Panc1 (cell line): ENCODE results near the gene APOBEC2. TPM values are rescaled to one million over a fixed set of nuclear protein-coding genes. Genes with fewer than 3 reads are reported as not detected.

Experiments used
- ATAC-seq: fragments of 200-7000 bp; cut with Tn5 transposase; 2 replicates; pipeline ENCODE4 v1.9.1; 2020; ENCODE audit warnings: mild to moderate bottlenecking, moderate library complexity
- BruUV-seq: library from RNA; stranded (reverse); fragments of 400-500 nt; replicated peaks from 2 replicates; lab custom pipeline; 2021; lab: Mats Ljungman, UMichigan
- CTCF ChIA-PET: fragments of 300-600 bp; sonication (Branson Sonifier 250); formaldehyde crosslinking; loops from one replicate; lab custom pipeline; 2022; ENCODE audit warnings: antibody characterized with exemption; lab: Charles Lee
- POLR2A ChIA-PET: fragments of 300-600 bp; sonication (Branson Sonifier 250); formaldehyde crosslinking; loops from one replicate; lab custom pipeline; 2022; ENCODE audit warnings: antibody characterized with exemption; lab: Charles Lee
- DNase-seq: peaks from one replicate; pipeline ENCODE4 v3.0.0-alpha.2; 2010; ENCODE audit warnings: low read depth, low spot score
- H3K27ac ChIP-seq: 2 replicates; pipeline ENCODE4 v1.5.1; 2011; ENCODE audit warnings: mild to moderate bottlenecking, low read length, inconsistent platforms
- H3K27me3 ChIP-seq: fragments of 200-500 bp; sonication (Bioruptor generic); 2 replicates; pipeline ENCODE4 v1.6.0; 2014; ENCODE audit warnings: low read length, inconsistent platforms; ENCODE audit not compliant: control insufficient read depth, insufficient read depth
- H3K36me3 ChIP-seq: fragments of 200-500 bp; sonication (Bioruptor generic); 2 replicates; pipeline ENCODE4 v1.5.1; 2014; ENCODE audit warnings: inconsistent platforms, mild to moderate bottlenecking, low read length, moderate library complexity; ENCODE audit not compliant: control insufficient read depth, insufficient read depth
- H3K4me1 ChIP-seq: 2 replicates; pipeline ENCODE4 v1.5.1; 2011; ENCODE audit warnings: inconsistent platforms, mild to moderate bottlenecking, low read length, moderate library complexity; ENCODE audit not compliant: control insufficient read depth, insufficient read depth
- H3K4me3 ChIP-seq, 2 experiments: 2 replicates each; pipeline ENCODE4 v1.5.1; 2011 to 2012; ENCODE audit warnings: low read depth in 2 of 2, low read length in 2 of 2, mild to moderate bottlenecking in 2 of 2, inconsistent platforms in 1 of 2, moderate library complexity in 1 of 2
- H3K9me3 ChIP-seq: fragments of 200-500 bp; sonication (Bioruptor generic); 2 replicates; pipeline ENCODE4 v1.5.1; 2014; ENCODE audit warnings: low read depth, mild to moderate bottlenecking, inconsistent platforms, low read length, moderate library complexity; ENCODE audit not compliant: control insufficient read depth, insufficient read depth
- CTCF ChIP-seq: fragments of 450-650 bp; IDR thresholded peaks from 2 replicates; pipeline ENCODE4 v1.5.1; 2017; ENCODE audit warnings: mild to moderate bottlenecking
- POLR2AphosphoS5 ChIP-seq: IDR thresholded peaks from 2 replicates; pipeline ENCODE4 v1.6.1; 2012; ENCODE audit warnings: mild to moderate bottlenecking, low read depth, low read length, moderate library complexity
- REST ChIP-seq, 2 experiments: IDR thresholded peaks; 2 replicates each; pipeline ENCODE4 v1.6.1; 2011 to 2012; ENCODE audit warnings: low read depth in 2 of 2, control low read depth in 1 of 2, low read length in 1 of 2, mild to moderate bottlenecking in 1 of 2, moderate library complexity in 1 of 2; ENCODE audit not compliant: insufficient read depth in 1 of 2
- SIN3A ChIP-seq: IDR thresholded peaks from 2 replicates; pipeline ENCODE4 v1.6.1; 2012; ENCODE audit warnings: low read depth, mild to moderate bottlenecking, low read length, moderate library complexity, borderline replicate concordance; ENCODE audit not compliant: insufficient read depth
- TCF7L2 ChIP-seq: IDR thresholded peaks from 2 replicates; pipeline ENCODE4 v1.6.1; 2011; ENCODE audit warnings: mild to moderate bottlenecking, low read depth, low read length, inconsistent platforms
- in situ Hi-C: cut with HindIII; loops from 2 replicates; pipeline ENCODE4 v1.10.0; 2016; ENCODE audit warnings: low sequenced_read_pairs, low pct_unique_long_range_greater_than_20kb
- intact Hi-C: fragments of 100-400 bp; cut with micrococcal nuclease; formaldehyde crosslinking; loops from one replicate; pipeline ENCODE4 v1.10.0; 2022; ENCODE audit not compliant: unreplicated experiment
- total RNA-seq: library from RNA; stranded (reverse); gene quantifications from one replicate; pipeline ENCODE4 v1.2.1, GENCODE V29; 2021; ENCODE audit not compliant: unreplicated experiment

APOBEC2 gene
- total RNA-seq, 1 experiment from 2014 or later, result not detected

- H3K4me3 ChIP-seq, result no peak overlapping the region
- no peaks in the 10 kb centered on the region for H3K4me1 ChIP-seq
- DNase-seq, result no peak
- in situ Hi-C loops, result no loop called here
- H3K27ac ChIP-seq, result no peak overlapping the region
- ChIA-PET CTCF (no interaction called here), POLR2A (no interaction called here)
- ATAC-seq, result no peak
- intact Hi-C loops, result no loop called here
- TF ChIP-seq POLR2AphosphoS5 (no peak), CTCF (no peak), SIN3A (no peak), REST (IDR thresholded peaks at IDR 0.05; ENCODE audit: insufficient read depth in 1 of 2, low read depth in 2 of 2, low read length in 1 of 2) (no peak), TCF7L2 (no peak)
- no TSS peak for BruUV-seq
- H3K27me3 ChIP-seq, result no peaks in the 10 kb centered on the region
- H3K9me3 ChIP-seq, result no peaks in the 10 kb centered on the region
- H3K36me3 ChIP-seq, result no peaks in the 10 kb centered on the region
These were observed 2.1 kb downstream of the APOBEC2 start for GRCh38 chr6:41055149-41055548.

GRCh38 chr6:41056768-41057490 is 3.9 kb downstream of the APOBEC2 start:
- intact Hi-C loops (no loop called here), in situ Hi-C loops (no loop called here)
- H3K27ac ChIP-seq, result no peak overlapping the region
- ATAC-seq (no peak), DNase-seq (no peak)
- no peaks in the 10 kb centered on the region for H3K4me1 ChIP-seq
- ChIA-PET CTCF (no interaction called here), POLR2A (no interaction called here)
- no peaks in the 10 kb centered on the region for H3K36me3 ChIP-seq
- no peaks in the 10 kb centered on the region for H3K9me3 ChIP-seq
- H3K4me3 ChIP-seq, result no peak overlapping the region
- TF ChIP-seq POLR2AphosphoS5 (no peak), CTCF (no peak), TCF7L2 (no peak), SIN3A (no peak), REST (IDR thresholded peaks at IDR 0.05; ENCODE audit: insufficient read depth in 1 of 2, low read depth in 2 of 2, low read length in 1 of 2) (no peak)
- no TSS peak for BruUV-seq
- H3K27me3 ChIP-seq, result no peaks in the 10 kb centered on the region
